MM.1S (cell line): ENCODE results near the gene FAM107A.

ENCODE experiments used
- DNase-seq: peaks from one replicate; pipeline ENCODE4 v3.0.0-alpha.2; 2015
- H2AFZ ChIP-seq: fragments of 300-600 bp; sonication (generic); 2 replicates; pipeline ENCODE4 v1.6.0; 2016; ENCODE audit warnings: antibody characterized with exemption, low read length
- H3F3A ChIP-seq: fragments of 300-600 bp; sonication (generic); 2 replicates; pipeline ENCODE4 v1.6.1; 2016; ENCODE audit warnings: mild to moderate bottlenecking, antibody characterized with exemption, low read length, moderate library complexity, mixed read lengths; ENCODE audit not compliant: insufficient read depth
- H3K27ac ChIP-seq: fragments of 300-600 bp; sonication (generic); 2 replicates; pipeline ENCODE4 v1.5.1; 2016; ENCODE audit warnings: mild to moderate bottlenecking, low read length
- H3K27me3 ChIP-seq: fragments of 300-600 bp; sonication (generic); replicated peaks from 2 replicates; pipeline ENCODE4 v1.6.0; 2016; ENCODE audit warnings: low read length; ENCODE audit not compliant: insufficient read depth
- H3K36me3 ChIP-seq: fragments of 300-600 bp; sonication (generic); replicated peaks from 2 replicates; pipeline ENCODE4 v1.6.1; 2016; ENCODE audit warnings: mild to moderate bottlenecking, low read length, mixed read lengths; ENCODE audit not compliant: insufficient read depth
- H3K4me1 ChIP-seq: fragments of 300-600 bp; sonication (generic); 2 replicates; pipeline ENCODE4 v1.6.1; 2016; ENCODE audit warnings: low read length, mixed read lengths
- H3K4me2 ChIP-seq: fragments of 300-600 bp; sonication (generic); 2 replicates; pipeline ENCODE4 v1.6.0; 2016; ENCODE audit warnings: low read depth, low read length
- H3K4me3 ChIP-seq: fragments of 300-600 bp; sonication (generic); 2 replicates; pipeline ENCODE4 v1.5.1; 2016; ENCODE audit warnings: low read length, mixed read lengths
- H3K79me2 ChIP-seq: fragments of 300-600 bp; sonication (generic); 2 replicates; pipeline ENCODE4 v1.6.1; 2016; ENCODE audit warnings: mixed run types, low read length, mixed read lengths
- H3K9ac ChIP-seq: fragments of 300-600 bp; sonication (generic); 2 replicates; pipeline ENCODE4 v1.6.1; 2016; ENCODE audit warnings: low read length, mixed read lengths
- H3K9me2 ChIP-seq: fragments of 300-600 bp; sonication (generic); replicated peaks from 2 replicates; pipeline ENCODE4 v1.6.1; 2016; ENCODE audit warnings: mild to moderate bottlenecking, low read length, mixed read lengths; ENCODE audit not compliant: insufficient read depth
- H3K9me3 ChIP-seq: fragments of 300-600 bp; sonication (generic); replicated peaks from 2 replicates; pipeline ENCODE4 v1.6.1; 2016; ENCODE audit warnings: mild to moderate bottlenecking, low read length, mixed read lengths; ENCODE audit not compliant: insufficient read depth
- H4K20me1 ChIP-seq: fragments of 300-600 bp; sonication (generic); 2 replicates; pipeline ENCODE4 v1.6.1; 2016; ENCODE audit warnings: mild to moderate bottlenecking, low read length, moderate library complexity, mixed read lengths; ENCODE audit not compliant: insufficient read depth
- EZH2 ChIP-seq: fragments of 300-600 bp; sonication (generic); optimal IDR thresholded peaks from 2 replicates; pipeline ENCODE3; 2017; ENCODE audit warnings: low read depth, mild to moderate bottlenecking, antibody characterized with exemption, low read length, mixed read lengths
- EZH2phosphoT487 ChIP-seq: fragments of 300-600 bp; sonication (generic); IDR thresholded peaks from 2 replicates; pipeline ENCODE4 v1.6.1; 2018; ENCODE audit warnings: antibody characterized with exemption, low read length
- TF ChIP-seq, protein P1 (sequence below): fragments of 300-600 bp; sonication (generic); IDR thresholded peaks from 2 replicates; pipeline ENCODE4 v1.5.1; 2016; ENCODE audit warnings: antibody characterized with exemption, low read length, mixed read lengths

Gene FAM107A

DNA sequence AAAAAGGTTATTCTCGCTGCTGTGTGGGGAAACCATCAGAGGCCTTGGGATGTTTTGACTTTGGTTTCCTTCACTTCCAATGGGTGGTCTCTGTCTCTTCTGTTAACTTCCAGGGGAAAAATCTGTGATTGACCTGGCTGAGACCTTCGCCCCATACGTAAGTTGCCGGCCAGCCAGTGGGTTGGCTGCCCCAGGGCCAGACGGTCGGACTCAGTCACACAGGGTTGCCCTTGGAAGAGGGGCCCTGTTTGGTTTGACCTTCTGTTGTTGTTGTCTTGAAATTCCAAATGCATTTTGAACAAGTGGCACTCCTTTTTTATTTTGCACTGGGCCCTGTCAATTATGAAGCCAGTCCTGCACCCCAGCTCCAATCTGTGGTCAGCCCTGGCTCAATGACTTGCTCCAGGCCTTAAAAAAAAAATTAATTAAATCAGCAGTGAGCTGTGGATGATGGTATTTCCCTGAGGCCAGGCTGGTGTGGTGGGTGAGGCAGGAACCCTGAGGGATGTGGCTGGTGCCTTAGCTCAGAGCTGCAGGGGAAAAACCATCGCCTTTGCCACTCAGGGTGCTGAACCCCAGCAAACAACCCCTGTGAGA lies 4.5 kb downstream of the FAM107A start:
- Histone ChIP-seq H3K36me3 (no peaks in the 10 kb centered on the region), H3K4me3 (no peak overlapping the region), H3K9ac (no peak overlapping the region), H3K9me2 (no peaks in the 10 kb centered on the region), H3K27me3 (no peaks in the 10 kb centered on the region), H3K27ac (no peak overlapping the region), H3K79me2 (no peaks in the 10 kb centered on the region), H2AFZ (no peak overlapping the region), H3F3A (no peaks in the 10 kb centered on the region), H3K9me3 (no peaks in the 10 kb centered on the region), H4K20me1 (no peaks in the 10 kb centered on the region), H3K4me2 (no peak overlapping the region), H3K4me1 (no peaks in the 10 kb centered on the region)
- TF ChIP-seq, protein P1, sequence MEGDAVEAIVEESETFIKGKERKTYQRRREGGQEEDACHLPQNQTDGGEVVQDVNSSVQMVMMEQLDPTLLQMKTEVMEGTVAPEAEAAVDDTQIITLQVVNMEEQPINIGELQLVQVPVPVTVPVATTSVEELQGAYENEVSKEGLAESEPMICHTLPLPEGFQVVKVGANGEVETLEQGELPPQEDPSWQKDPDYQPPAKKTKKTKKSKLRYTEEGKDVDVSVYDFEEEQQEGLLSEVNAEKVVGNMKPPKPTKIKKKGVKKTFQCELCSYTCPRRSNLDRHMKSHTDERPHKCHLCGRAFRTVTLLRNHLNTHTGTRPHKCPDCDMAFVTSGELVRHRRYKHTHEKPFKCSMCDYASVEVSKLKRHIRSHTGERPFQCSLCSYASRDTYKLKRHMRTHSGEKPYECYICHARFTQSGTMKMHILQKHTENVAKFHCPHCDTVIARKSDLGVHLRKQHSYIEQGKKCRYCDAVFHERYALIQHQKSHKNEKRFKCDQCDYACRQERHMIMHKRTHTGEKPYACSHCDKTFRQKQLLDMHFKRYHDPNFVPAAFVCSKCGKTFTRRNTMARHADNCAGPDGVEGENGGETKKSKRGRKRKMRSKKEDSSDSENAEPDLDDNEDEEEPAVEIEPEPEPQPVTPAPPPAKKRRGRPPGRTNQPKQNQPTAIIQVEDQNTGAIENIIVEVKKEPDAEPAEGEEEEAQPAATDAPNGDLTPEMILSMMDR = no peak
- TF ChIP-seq EZH2phosphoT487 (no peak), EZH2 (no peak)
- no peak for DNase-seq

DNA sequence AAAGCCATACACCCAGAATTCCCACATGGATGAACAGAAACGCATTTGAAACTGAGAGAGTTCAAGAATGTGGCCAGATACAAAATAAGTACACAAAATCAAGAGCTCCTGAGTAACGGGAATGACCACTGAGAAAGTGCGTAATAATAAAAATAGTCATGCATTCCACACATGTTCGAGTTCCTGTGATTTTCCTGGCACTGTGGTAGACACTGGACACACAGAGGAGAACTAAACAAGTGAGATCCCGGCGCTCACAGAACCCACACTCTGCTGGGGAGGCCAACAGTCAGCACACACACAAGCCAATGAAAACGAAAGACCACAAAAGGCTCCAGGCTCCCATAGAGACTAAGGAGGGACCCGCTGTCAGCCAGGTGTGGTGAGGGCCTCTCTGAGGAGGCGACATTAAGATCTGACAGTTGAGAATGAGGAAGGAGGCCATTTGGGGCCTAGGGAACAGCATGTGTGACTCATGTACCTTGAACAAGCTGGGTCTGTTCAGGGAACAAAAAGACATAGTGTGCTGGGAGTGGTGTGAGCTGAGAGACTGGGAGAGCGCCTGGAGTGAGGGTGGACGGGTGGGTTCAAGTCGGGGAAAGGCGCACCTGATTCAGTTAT lies 5.1 kb downstream of the FAM107A start:
- Histone ChIP-seq H3K4me1 (no peaks in the 10 kb centered on the region), H3K36me3 (no peaks in the 10 kb centered on the region), H3K9me3 (no peaks in the 10 kb centered on the region), H3K9me2 (no peaks in the 10 kb centered on the region), H2AFZ (no peak overlapping the region), H3F3A (no peaks in the 10 kb centered on the region), H3K27me3 (no peaks in the 10 kb centered on the region), H3K9ac (no peak overlapping the region), H3K4me3 (no peak overlapping the region), H3K79me2 (no peaks in the 10 kb centered on the region), H3K27ac (no peak overlapping the region), H3K4me2 (no peak overlapping the region), H4K20me1 (no peaks in the 10 kb centered on the region)
- no peak for DNase-seq
- TF ChIP-seq, protein P1 = no peak
- TF ChIP-seq EZH2 = no peak
- TF ChIP-seq EZH2phosphoT487 = no peak

DNA sequence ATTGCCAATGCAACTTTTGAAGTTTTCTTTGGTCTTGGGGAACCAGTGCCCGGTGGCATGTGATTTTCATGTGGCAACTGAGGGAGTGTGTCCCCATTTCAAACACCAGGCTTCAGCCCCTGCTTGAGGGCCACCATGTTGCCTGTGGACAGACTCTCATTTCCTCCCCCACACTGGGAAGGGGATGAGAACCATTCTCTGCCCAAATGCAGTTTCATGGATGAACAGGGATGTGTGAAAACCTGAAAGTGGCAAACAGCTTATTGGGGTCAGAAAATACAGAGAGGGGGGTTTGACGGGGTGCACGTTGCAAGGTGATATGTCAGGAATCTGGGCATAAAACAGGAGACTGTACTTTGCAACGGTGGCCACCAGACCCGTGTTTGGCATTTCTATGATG lies 6.3 kb downstream of the FAM107A start:
- Histone ChIP-seq H3K27ac (no peak overlapping the region), H3K4me3 (no peak overlapping the region), H3K9me3 (no peaks in the 10 kb centered on the region), H3K9me2 (no peaks in the 10 kb centered on the region), H3K36me3 (no peaks in the 10 kb centered on the region), H3K9ac (no peak overlapping the region), H3F3A (no peaks in the 10 kb centered on the region), H3K4me1 (no peaks in the 10 kb centered on the region), H2AFZ (no peak overlapping the region), H4K20me1 (no peaks in the 10 kb centered on the region), H3K4me2 (no peak overlapping the region), H3K27me3 (no peaks in the 10 kb centered on the region), H3K79me2 (no peaks in the 10 kb centered on the region)
- TF ChIP-seq EZH2phosphoT487 = no peak
- no peak for TF ChIP-seq EZH2
- TF ChIP-seq, protein P1 = no peak
- no peak for DNase-seq
